ENCODE data around the gene USP44.

DNA sequence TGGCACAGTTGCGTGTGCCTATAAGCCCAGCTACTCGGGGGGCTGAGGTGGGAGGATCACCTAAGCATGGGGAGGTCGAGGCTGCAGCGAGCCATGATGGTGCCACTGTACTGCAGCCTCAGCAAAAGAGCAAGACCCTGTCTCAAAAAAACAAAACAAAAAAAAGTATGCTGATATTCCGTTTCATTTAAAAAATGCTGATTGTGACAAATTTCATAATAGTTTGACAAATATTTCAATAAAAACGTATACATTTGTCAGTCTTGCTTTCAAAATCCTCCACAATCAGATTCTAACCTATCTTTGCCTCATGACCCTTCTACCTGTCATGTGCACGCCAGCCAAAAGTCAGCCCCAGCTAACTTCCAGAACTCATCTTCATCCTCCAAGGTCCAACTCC lies 9.8 kb downstream of the USP44 start:
- TF ChIP-seq, protein P1, sequence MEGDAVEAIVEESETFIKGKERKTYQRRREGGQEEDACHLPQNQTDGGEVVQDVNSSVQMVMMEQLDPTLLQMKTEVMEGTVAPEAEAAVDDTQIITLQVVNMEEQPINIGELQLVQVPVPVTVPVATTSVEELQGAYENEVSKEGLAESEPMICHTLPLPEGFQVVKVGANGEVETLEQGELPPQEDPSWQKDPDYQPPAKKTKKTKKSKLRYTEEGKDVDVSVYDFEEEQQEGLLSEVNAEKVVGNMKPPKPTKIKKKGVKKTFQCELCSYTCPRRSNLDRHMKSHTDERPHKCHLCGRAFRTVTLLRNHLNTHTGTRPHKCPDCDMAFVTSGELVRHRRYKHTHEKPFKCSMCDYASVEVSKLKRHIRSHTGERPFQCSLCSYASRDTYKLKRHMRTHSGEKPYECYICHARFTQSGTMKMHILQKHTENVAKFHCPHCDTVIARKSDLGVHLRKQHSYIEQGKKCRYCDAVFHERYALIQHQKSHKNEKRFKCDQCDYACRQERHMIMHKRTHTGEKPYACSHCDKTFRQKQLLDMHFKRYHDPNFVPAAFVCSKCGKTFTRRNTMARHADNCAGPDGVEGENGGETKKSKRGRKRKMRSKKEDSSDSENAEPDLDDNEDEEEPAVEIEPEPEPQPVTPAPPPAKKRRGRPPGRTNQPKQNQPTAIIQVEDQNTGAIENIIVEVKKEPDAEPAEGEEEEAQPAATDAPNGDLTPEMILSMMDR (IDR thresholded peaks at IDR 0.05; ENCODE audit: insufficient read depth, low read length, poor library complexity, severe bottlenecking): no peak
- TF ChIP-seq EZH2phosphoT487 (conservative IDR thresholded peaks at IDR 0.05; ENCODE audit: low read length): no peak

Measured in SU-DHL-6 (cell line).